HG03064 (cell line): ENCODE measurements around the gene SLC16A2.
"Not testable (repeated sequence)": the region's sequence is repeated elsewhere in the genome, so short reads cannot be mapped to it uniquely, and the experiment has no call there.

Experiments used
- ATAC-seq: cut with Tn5 transposase; IDR thresholded peaks from one replicate; pipeline ENCODE4 v1.9.1; 2021; ENCODE audit warnings: low read depth; ENCODE audit not compliant: unreplicated experiment

The SLC16A2 gene

GRCh38 chrX:74505437-74505836 lies 84.1 kb downstream of the SLC16A2 start:
- ATAC-seq = no peak

GRCh38 chrX:74506317-74507115 lies 85.2 kb downstream of the SLC16A2 start:
- peak; percentile 75 for ATAC-seq

GRCh38 chrX:74507191-74507590 lies 85.9 kb downstream of the SLC16A2 start:
- ATAC-seq = no peak

- peak; percentile 4 for ATAC-seq
Measured at GRCh38 chrX:74509989-74510388, 88.7 kb downstream of the SLC16A2 start.

GRCh38 chrX:74510401-74510800 lies 89.1 kb downstream of the SLC16A2 start:
- ATAC-seq = peak; percentile 62

GRCh38 chrX:74511704-74512103 lies 90.4 kb downstream of the SLC16A2 start:
- ATAC-seq = no peak

- no peak for ATAC-seq
Measured at GRCh38 chrX:74514384-74514783, 93.1 kb downstream of the SLC16A2 start.

- ATAC-seq = no peak
Measured at GRCh38 chrX:74515356-74515755, 94.1 kb downstream of the SLC16A2 start.

- not testable (repeated sequence) for ATAC-seq
Measured at GRCh38 chrX:74516013-74516412, 94.7 kb downstream of the SLC16A2 start.

GRCh38 chrX:74519870-74520269 lies 98.6 kb downstream of the SLC16A2 start:
- no peak for ATAC-seq

GRCh38 chrX:74520291-74520690 lies 99.0 kb downstream of the SLC16A2 start:
- no peak for ATAC-seq

GRCh38 chrX:74520896-74521295 lies 99.6 kb downstream of the SLC16A2 start:
- ATAC-seq = no peak

GRCh38 chrX:74521961-74522751 lies 100.9 kb downstream of the SLC16A2 start:
- no peak for ATAC-seq

- ATAC-seq = no peak
Measured at GRCh38 chrX:74523224-74523623, 101.9 kb downstream of the SLC16A2 start.

GRCh38 chrX:74523870-74524735 lies 102.8 kb downstream of the SLC16A2 start:
- no peak for ATAC-seq

GRCh38 chrX:74525116-74525515 lies 103.8 kb downstream of the SLC16A2 start:
- no peak for ATAC-seq

- no peak for ATAC-seq
Measured at GRCh38 chrX:74526764-74527163, 105.5 kb downstream of the SLC16A2 start.

- ATAC-seq = no peak
Measured at GRCh38 chrX:74527350-74527749, 106.1 kb downstream of the SLC16A2 start.

GRCh38 chrX:74529311-74529710 lies 108.0 kb downstream of the SLC16A2 start:
- ATAC-seq = no peak

- ATAC-seq = no peak
Measured at GRCh38 chrX:74531081-74531480, 109.8 kb downstream of the SLC16A2 start.

GRCh38 chrX:74534569-74535038 lies 113.3 kb downstream of the SLC16A2 start:
- ATAC-seq = no peak
